SU-DHL-6 (cell line): ENCODE data around the gene ACER3.

ENCODE experiments used
- EZH2phosphoT487 ChIP-seq: fragments of 200-600 bp; sonication (generic), shearing (Covaris generic); conservative IDR thresholded peaks from 2 replicates; pipeline ENCODE4 v1.6.1; 2018; ENCODE audit warnings: mild to moderate bottlenecking, antibody characterized with exemption, low read length, moderate library complexity, mixed read lengths
- TF ChIP-seq, protein P1 (sequence below): fragments of 200-600 bp; sonication (generic); IDR thresholded peaks from one replicate; pipeline ENCODE4 v1.5.1; 2017; ENCODE audit warnings: antibody characterized with exemption, mild to moderate bottlenecking, low read length, moderate library complexity; ENCODE audit not compliant: insufficient read depth, poor library complexity, severe bottlenecking

DNA sequence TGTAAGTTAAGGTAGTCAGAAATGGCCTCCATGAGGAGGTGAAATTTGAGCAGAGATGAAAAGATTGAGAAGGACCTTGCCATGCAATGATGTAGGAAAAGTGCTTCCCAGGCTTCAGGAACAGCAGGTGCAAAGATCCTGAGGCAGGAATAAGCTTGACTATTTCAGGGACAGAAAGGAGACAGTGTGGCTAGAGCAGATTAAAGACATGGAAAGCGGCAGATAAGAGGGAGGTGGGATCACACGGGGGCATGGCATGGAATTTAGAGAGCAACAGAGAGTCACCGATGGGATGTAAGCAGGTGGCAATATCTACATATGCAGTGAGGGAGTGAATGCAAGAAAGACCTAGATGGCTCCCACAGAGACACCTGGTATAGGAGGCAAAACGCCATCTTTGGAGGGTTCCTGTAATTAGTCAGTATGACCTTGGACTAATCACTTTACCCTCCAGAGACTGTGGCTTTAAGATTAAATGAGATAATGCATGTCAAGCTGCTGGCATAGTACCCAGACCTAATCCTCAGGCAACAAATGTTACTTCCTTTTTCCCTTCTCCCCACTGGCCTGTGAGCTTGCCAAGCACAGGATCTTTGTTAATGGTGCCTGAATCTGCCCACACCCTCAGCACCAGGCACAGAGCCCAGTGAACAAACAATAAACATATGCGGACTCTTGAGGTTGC is 24.6 kb upstream of the ACER3 start:
- TF ChIP-seq, protein P1, sequence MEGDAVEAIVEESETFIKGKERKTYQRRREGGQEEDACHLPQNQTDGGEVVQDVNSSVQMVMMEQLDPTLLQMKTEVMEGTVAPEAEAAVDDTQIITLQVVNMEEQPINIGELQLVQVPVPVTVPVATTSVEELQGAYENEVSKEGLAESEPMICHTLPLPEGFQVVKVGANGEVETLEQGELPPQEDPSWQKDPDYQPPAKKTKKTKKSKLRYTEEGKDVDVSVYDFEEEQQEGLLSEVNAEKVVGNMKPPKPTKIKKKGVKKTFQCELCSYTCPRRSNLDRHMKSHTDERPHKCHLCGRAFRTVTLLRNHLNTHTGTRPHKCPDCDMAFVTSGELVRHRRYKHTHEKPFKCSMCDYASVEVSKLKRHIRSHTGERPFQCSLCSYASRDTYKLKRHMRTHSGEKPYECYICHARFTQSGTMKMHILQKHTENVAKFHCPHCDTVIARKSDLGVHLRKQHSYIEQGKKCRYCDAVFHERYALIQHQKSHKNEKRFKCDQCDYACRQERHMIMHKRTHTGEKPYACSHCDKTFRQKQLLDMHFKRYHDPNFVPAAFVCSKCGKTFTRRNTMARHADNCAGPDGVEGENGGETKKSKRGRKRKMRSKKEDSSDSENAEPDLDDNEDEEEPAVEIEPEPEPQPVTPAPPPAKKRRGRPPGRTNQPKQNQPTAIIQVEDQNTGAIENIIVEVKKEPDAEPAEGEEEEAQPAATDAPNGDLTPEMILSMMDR, result no peak
- TF ChIP-seq EZH2phosphoT487, result no peak
